Epidermal melanocyte (primary cell): ENCODE results near the gene CCL5.

ENCODE experiments used
- DNase-seq: peaks from one replicate; pipeline ENCODE4 v3.0.0; 2011; ENCODE audit warnings: low spot score; ENCODE audit not compliant: insufficient read length

The CCL5 gene

GRCh38 chr17:35879773-35880654 lies at the start of gene CCL5:
Gene CCL5 (minus strand): TSS chr17:35880360.
- no peak for DNase-seq

GRCh38 chr17:35927714-35928113 lies 47.6 kb upstream of the CCL5 start:
- DNase-seq: no peak

GRCh38 chr17:35923609-35924114 lies 43.5 kb upstream of the CCL5 start:
- no peak for DNase-seq

- DNase-seq: no peak
Measured at GRCh38 chr17:35920229-35920628, 40.1 kb upstream of the CCL5 start.

GRCh38 chr17:35918665-35919064 lies 38.5 kb upstream of the CCL5 start:
- no peak for DNase-seq

GRCh38 chr17:35917519-35918213 lies 37.5 kb upstream of the CCL5 start:
- DNase-seq: no peak

- no peak for DNase-seq
Measured at GRCh38 chr17:35915153-35915964, 35.2 kb upstream of the CCL5 start.

GRCh38 chr17:35914354-35914753 lies 34.2 kb upstream of the CCL5 start:
- no peak for DNase-seq

- no peak for DNase-seq
Measured at GRCh38 chr17:35913609-35914008, 33.4 kb upstream of the CCL5 start.

GRCh38 chr17:35912942-35913341 lies 32.8 kb upstream of the CCL5 start:
- no peak for DNase-seq

GRCh38 chr17:35912339-35912912 lies 32.3 kb upstream of the CCL5 start:
- no peak for DNase-seq

- DNase-seq: no peak
Measured at GRCh38 chr17:35909408-35909807, 29.2 kb upstream of the CCL5 start.

GRCh38 chr17:35907691-35908090 lies 27.5 kb upstream of the CCL5 start:
- no peak for DNase-seq

- DNase-seq: no peak
Measured at GRCh38 chr17:35906926-35907637, 26.9 kb upstream of the CCL5 start.

GRCh38 chr17:35906191-35906925 lies 26.2 kb upstream of the CCL5 start:
- no peak for DNase-seq

- DNase-seq: no peak
Measured at GRCh38 chr17:35903451-35903850, 23.3 kb upstream of the CCL5 start.

- DNase-seq: no peak
Measured at GRCh38 chr17:35901631-35902175, 21.5 kb upstream of the CCL5 start.

GRCh38 chr17:35900708-35901480 lies 20.7 kb upstream of the CCL5 start:
- DNase-seq: no peak

GRCh38 chr17:35900280-35900679 lies 20.1 kb upstream of the CCL5 start:
- no peak for DNase-seq
